ENCODE measurements around the gene ZNF846. TPM values are rescaled to one million over a fixed set of nuclear protein-coding genes. Genes with fewer than 3 reads are reported as not detected.
A peak's percentile ranks its signal among the peaks of the same experiment; 100 is the strongest.
"Not testable (repeated sequence)": the region's sequence is repeated elsewhere in the genome, so short reads cannot be mapped to it uniquely, and the experiment has no call there.

Gene ZNF846
- total RNA-seq, 2 donors from 2014 or later: 8.0 to 8.4 TPM

GRCh38 chr19:9792206-9793070, 23.9 kb upstream of the ZNF846 start:
- no peaks in the 10 kb centered on the region for H3K36me3 ChIP-seq
- no peaks in the 10 kb centered on the region for H3K9me3 ChIP-seq
- DNase-seq (ENCODE audit: low spot score): peak; percentile 94
- H3K4me1 ChIP-seq: peaks cover 0 to 10% of the 10 kb centered on the region in 2 donors
- H3K27ac ChIP-seq: peak overlapping the region; percentile 90 to 91
- no peak for TF ChIP-seq CTCF (IDR thresholded peaks at IDR 0.05)
- H3K27me3 ChIP-seq: no peaks in the 10 kb centered on the region
- peak overlapping the region; percentile 64 to 71 for H3K4me3 ChIP-seq

- Histone ChIP-seq H3K9me3 (no peaks in the 10 kb centered on the region), H3K36me3 (no peaks in the 10 kb centered on the region), H3K27ac (peak overlapping the region; percentile 90 to 91), H3K27me3 (no peaks in the 10 kb centered on the region), H3K4me1 (peaks cover 0 to 10% of the 10 kb centered on the region in 2 donors), H3K4me3 (peak overlapping the region; percentile 64 to 71)
- DNase-seq (ENCODE audit: low spot score): peak; percentile 96
- TF ChIP-seq CTCF (IDR thresholded peaks at IDR 0.05): no peak
Measured at GRCh38 chr19:9791552-9792205, 23.1 kb upstream of the ZNF846 start.

- H3K27ac ChIP-seq: peak overlapping the region; percentile 70 to 91
- not testable (repeated sequence) for DNase-seq (ENCODE audit: low spot score); H3K27me3 ChIP-seq; H3K36me3 ChIP-seq; H3K9me3 ChIP-seq
- H3K4me3 ChIP-seq: peak overlapping the region in 1 of 2 donors; percentile 71
- peaks cover 0 to 15% of the 10 kb centered on the region in 2 donors for H3K4me1 ChIP-seq
Measured at GRCh38 chr19:9791073-9791367, 22.5 kb upstream of the ZNF846 start.

GRCh38 chr19:9789579-9789978, 21.0 kb upstream of the ZNF846 start:
- not testable (repeated sequence) for H3K4me3 ChIP-seq; H3K27me3 ChIP-seq; H3K36me3 ChIP-seq; H3K9me3 ChIP-seq; H3K27ac ChIP-seq; DNase-seq (ENCODE audit: low spot score)
- H3K4me1 ChIP-seq: peaks cover 0 to 19% of the 10 kb centered on the region in 2 donors

GRCh38 chr19:9789066-9789465, 20.5 kb upstream of the ZNF846 start:
- no peaks in the 10 kb centered on the region for H3K36me3 ChIP-seq
- H3K4me1 ChIP-seq: peaks cover 0 to 24% of the 10 kb centered on the region in 2 donors
- H3K4me3 ChIP-seq: no peak overlapping the region
- no peak for TF ChIP-seq CTCF (IDR thresholded peaks at IDR 0.05)
- H3K27ac ChIP-seq: no peak overlapping the region
- DNase-seq (ENCODE audit: low spot score): no peak
- H3K9me3 ChIP-seq: no peaks in the 10 kb centered on the region
- H3K27me3 ChIP-seq: no peaks in the 10 kb centered on the region

GRCh38 chr19:9788604-9789003, 20.1 kb upstream of the ZNF846 start:
- not testable (repeated sequence) for H3K27ac ChIP-seq; H3K36me3 ChIP-seq; DNase-seq (ENCODE audit: low spot score); H3K27me3 ChIP-seq; H3K9me3 ChIP-seq; H3K4me3 ChIP-seq
- H3K4me1 ChIP-seq: peaks cover 0 to 24% of the 10 kb centered on the region in 2 donors

- no peak for DNase-seq (ENCODE audit: low spot score)
- no peaks in the 10 kb centered on the region for H3K27me3 ChIP-seq
- peak overlapping the region; percentile 90 to 96 for H3K27ac ChIP-seq
- no peaks in the 10 kb centered on the region for H3K9me3 ChIP-seq
- no peak for TF ChIP-seq CTCF (IDR thresholded peaks at IDR 0.05)
- H3K36me3 ChIP-seq: no peaks in the 10 kb centered on the region
- H3K4me1 ChIP-seq: peaks cover 0 to 24% of the 10 kb centered on the region in 2 donors
- no peak overlapping the region for H3K4me3 ChIP-seq
Measured at GRCh38 chr19:9786819-9787218, 18.3 kb upstream of the ZNF846 start.

All from right atrium auricular region (tissue), 2 donors.